Myometrial cell (primary cell): ENCODE results near the gene SYT15B. TPM values are rescaled to one million over a fixed set of nuclear protein-coding genes. Genes with fewer than 3 reads are reported as not detected.

Source experiments
- total RNA-seq: library from RNA; depleted of rRNA; stranded (reverse); fragments of >200 nt; gene quantifications from 2 replicates; pipeline ENCODE4 v1.2.3, GENCODE V29; 2015

The SYT15B gene
- not detected in 2 replicates for total RNA-seq

GRCh38 chr10:47763554-47764175 is at the start of gene SYT15B:
SYT15B (minus strand) TSS chr10:47763592; CDS start chr10:47762640, 952 bp downstream.

Other genes with a start within 250 kb of the SYT15B start
- gene AGAP9, start 240.0 kb downstream of the SYT15B start, total RNA-seq, result 2.7 and 2.9 TPM in 2 replicates
- gene NPY4R2, start 155.1 kb upstream of the SYT15B start, total RNA-seq, result not detected in 2 replicates
- gene FAM25C, start 236.2 kb upstream of the SYT15B start, total RNA-seq, result not detected in 2 replicates